GM10266 (cell line): Measurements from ENCODE around the gene CLDN6.

Source experiments
- DNase-seq: peaks from one replicate; pipeline ENCODE4 v3.0.0; 2012; ENCODE audit errors: extremely low spot score
- TF ChIP-seq, protein P1 (sequence below): IDR thresholded peaks from 2 replicates; pipeline ENCODE4 v1.5.1; 2012; ENCODE audit warnings: mild to moderate bottlenecking, low read depth; ENCODE audit not compliant: control insufficient read depth, insufficient read depth; ENCODE audit errors: missing control alignments

CLDN6 gene

GRCh38 chr16:3007957-3008689, 9.9 kb downstream of the CLDN6 start:
- DNase-seq = no peak
- TF ChIP-seq, protein P1, sequence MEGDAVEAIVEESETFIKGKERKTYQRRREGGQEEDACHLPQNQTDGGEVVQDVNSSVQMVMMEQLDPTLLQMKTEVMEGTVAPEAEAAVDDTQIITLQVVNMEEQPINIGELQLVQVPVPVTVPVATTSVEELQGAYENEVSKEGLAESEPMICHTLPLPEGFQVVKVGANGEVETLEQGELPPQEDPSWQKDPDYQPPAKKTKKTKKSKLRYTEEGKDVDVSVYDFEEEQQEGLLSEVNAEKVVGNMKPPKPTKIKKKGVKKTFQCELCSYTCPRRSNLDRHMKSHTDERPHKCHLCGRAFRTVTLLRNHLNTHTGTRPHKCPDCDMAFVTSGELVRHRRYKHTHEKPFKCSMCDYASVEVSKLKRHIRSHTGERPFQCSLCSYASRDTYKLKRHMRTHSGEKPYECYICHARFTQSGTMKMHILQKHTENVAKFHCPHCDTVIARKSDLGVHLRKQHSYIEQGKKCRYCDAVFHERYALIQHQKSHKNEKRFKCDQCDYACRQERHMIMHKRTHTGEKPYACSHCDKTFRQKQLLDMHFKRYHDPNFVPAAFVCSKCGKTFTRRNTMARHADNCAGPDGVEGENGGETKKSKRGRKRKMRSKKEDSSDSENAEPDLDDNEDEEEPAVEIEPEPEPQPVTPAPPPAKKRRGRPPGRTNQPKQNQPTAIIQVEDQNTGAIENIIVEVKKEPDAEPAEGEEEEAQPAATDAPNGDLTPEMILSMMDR = no peak

DNA sequence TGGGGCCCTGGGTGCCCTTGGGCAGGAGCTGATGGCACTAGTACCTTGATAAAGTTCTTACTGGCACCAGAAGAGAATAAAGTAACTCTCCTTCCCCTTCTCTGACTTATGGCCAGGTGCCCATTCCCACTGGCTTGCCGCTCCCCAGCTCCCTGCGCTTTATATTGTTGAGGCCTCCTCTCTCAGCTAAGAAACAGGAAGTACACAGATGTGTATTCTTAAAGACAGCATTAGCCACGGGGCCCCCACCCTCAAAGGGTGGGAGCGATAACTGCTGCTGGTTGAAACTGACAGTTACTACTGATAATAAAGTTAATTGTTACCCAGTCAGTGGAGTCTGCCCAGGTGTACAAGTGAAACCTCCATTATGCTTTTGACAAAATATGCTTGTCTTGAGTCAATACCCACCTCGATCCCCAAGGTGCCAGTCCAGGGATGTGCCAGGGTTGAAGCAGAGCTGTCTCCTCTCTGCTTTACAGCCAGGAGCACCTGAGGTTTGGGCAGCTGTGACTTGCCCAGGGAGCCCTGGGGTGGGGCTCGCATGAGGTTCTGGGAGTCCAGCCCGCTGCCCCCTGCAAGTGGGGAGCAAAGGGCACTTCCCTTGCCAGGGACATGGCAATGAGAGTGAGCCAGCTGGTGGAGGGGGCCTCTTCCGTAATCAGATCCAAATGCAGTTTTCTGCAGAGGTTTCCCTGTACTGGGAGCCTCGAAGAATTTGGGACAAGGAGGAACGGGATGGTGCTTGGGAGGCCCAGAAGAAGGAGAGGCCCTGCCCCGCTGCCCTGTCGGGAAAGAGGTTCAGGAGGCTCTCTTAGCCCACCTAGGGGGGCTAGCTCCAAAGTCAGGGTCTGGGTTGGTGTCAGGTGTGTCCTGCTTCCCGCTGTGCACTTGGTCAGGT, 10.7 kb downstream of the CLDN6 start:
- TF ChIP-seq, protein P1 = no peak
- DNase-seq = no peak

GRCh38 chr16:3004781-3005284, 13.2 kb downstream of the CLDN6 start:
- TF ChIP-seq, protein P1 = no peak
- no peak for DNase-seq

DNA sequence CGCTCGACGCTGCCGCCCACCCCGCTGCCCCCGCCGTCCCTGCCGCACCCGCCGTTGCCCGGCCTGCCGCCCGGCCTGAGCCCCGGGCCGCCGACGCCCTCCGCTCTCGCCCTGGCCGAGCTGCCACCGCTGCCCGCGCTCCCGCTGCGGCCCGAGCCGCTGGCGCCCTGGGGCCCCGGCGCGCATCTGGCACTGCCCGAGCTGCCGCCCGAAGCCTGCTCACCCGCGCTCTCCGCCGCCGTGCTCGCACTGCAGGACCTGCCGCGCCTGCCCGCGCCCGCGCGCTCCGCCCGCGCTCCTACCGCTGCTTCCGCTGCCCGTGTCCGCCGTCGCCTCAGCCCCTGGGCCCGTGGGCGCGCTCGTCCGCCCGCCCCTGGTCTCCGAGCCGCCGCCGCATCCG, 13.7 kb downstream of the CLDN6 start:
- DNase-seq = no peak
- TF ChIP-seq, protein P1 = no peak

DNA sequence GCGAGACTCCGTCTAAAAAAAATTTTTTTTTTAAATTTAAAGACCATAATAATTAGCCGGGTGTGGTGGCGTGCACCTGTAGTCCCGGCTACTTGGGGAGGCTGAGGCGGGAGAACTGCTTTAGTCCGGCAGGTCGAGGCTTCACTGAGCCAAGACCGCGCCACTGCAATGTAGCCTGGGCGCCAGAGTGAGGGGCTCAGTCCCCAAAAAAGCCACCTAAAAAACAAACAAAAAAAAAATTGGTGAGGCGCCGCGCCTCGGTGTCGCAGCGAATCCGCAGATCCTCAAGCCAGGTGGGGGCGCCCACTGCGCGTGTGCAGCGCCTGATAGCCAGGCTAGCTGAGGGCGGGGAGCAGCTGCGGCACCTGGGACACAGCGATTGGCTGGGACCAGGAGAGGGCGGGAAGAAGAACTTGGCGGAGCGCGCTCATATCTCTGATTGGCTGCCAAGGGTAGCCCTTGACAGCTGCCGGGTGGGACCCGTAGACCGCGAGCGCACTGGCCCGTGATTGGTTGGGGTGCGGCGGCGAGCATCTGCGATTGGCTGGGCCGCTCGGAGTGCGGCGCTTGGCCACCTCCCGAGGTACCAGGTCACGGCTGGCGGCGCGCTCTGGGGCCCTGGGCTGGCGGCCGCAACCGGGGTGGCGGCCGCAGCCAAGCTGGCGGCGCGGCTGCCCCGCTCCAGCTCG, 14.3 kb downstream of the CLDN6 start:
- TF ChIP-seq, protein P1 = peak; percentile 83
- DNase-seq = peak; percentile 99

DNA sequence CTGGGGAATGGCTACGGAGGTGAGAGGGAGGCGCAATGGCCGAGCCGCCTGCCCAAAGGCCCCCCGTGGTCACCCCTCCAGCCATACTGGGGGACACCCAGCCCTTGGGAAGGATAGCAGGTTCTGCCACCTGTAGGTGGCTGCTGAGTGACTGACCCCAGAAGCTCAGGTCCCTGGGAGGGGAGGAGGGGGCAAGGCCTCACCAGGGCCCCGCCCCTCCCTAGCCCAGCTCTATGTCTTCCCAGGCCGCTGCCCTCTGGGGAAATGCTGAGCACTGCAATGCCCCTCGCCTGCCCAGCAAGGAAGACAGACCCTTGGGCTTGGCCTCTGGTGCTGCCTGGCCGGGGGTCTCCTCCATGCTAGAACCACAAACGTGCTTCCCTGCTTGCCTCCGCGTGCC, 16.7 kb downstream of the CLDN6 start:
- TF ChIP-seq, protein P1 = no peak
- no peak for DNase-seq
